Neural cell (in vitro differentiated cells): ENCODE data around the gene TACR2.

ENCODE experiments used
- CTCF ChIP-seq: fragments of 450-650 bp; IDR thresholded peaks from 2 replicates; pipeline ENCODE4 v1.5.1; 2014; ENCODE audit warnings: antibody characterized with exemption, mild to moderate bottlenecking, moderate library complexity; ENCODE audit not compliant: poor library complexity, severe bottlenecking
- EP300 ChIP-seq: fragments of 450-650 bp; conservative IDR thresholded peaks from 2 replicates; pipeline ENCODE4 v1.6.1; 2014; ENCODE audit warnings: antibody characterized with exemption, mild to moderate bottlenecking, moderate library complexity; ENCODE audit not compliant: poor library complexity, severe bottlenecking
- EZH2 ChIP-seq: fragments of 200-600, 300-800 bp; shearing (Covaris generic), sonication (generic); IDR thresholded peaks from 2 replicates; pipeline ENCODE4 v1.6.1; 2014; ENCODE audit warnings: antibody characterized with exemption, low read length, borderline replicate concordance, mild to moderate bottlenecking; ENCODE audit not compliant: insufficient read depth, poor library complexity, severe bottlenecking
- RAD21 ChIP-seq: fragments of 450-650 bp; conservative IDR thresholded peaks from 2 replicates; pipeline ENCODE4 v1.6.1; 2014; ENCODE audit warnings: antibody characterized with exemption, mild to moderate bottlenecking, moderate library complexity

- TF ChIP-seq RAD21 (no peak), EP300 (no peak), CTCF (no peak), EZH2 (no peak)
These were observed 5.2 kb downstream of the TACR2 start for GRCh38 chr10:69411476-69411875.
